ENCODE measurements around the gene LRRC74A.

GRCh38 chr14:76793956-76794355 is 32.3 kb upstream of the LRRC74A start:
- no peak for TF ChIP-seq EZH2phosphoT487 (IDR thresholded peaks at IDR 0.05; ENCODE audit: low read depth, severe bottlenecking, unreplicated experiment)
- TF ChIP-seq CTCF (IDR thresholded peaks at IDR 0.05; ENCODE audit: poor library complexity) = no peak
- no peak for TF ChIP-seq EZH2 (IDR thresholded peaks at IDR 0.05; ENCODE audit: borderline replicate concordance)
